ENCODE results near the gene ARHGEF4.
A peak's percentile ranks its signal among the peaks of the same experiment; 100 is the strongest.
"Not testable (repeated sequence)": the region's sequence is repeated elsewhere in the genome, so short reads cannot be mapped to it uniquely, and the experiment has no call there.

The ARHGEF4 gene

DNA sequence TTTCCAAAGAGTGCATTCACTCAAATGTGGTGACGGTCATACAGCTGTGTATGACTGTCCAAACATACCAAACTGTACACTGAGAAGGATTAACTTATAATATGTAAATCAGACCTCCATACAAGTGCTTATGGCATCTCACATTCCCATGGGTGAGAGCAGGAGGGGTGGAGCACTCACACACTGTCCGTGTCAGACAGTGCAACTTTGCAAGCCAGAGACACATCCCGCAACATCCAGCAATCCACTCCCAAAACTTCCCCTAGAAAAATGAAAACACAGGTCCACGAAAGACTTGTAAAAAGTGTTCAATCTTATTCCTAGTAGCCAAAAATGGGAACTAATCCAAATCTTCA lies 220.2 kb downstream of the ARHGEF4 start:
- no peak for DNase-seq

DNA sequence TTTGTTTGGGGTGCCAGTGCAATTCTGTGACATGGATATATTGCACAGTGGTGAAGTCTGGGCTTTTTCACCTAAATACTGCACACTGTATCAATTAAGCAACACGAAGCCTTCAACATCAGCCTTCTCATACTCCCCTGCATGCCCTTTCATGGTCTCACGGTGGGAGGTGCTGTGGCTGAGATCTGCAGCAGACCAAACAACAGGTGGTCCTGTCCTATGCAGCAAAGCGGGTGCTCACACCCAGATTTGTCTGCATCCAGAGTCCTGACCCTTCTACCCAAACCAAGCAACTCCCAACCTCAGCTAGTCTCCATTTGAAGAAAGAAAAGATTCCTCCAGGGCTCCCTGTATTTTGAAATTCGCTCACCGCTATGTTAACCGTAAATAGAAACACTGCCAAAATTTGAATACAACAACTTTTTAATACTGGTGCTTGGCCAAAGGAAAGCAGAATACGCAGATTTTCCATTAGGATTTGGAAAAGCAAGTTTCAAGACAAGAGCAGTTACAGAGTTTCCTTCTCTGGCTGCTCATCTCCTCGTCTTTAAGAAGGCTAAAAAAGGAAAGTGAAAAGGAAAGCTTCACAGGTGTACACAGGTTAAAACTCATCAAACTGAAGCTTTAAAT lies 221.6 kb downstream of the ARHGEF4 start:
- no peak for DNase-seq

DNA sequence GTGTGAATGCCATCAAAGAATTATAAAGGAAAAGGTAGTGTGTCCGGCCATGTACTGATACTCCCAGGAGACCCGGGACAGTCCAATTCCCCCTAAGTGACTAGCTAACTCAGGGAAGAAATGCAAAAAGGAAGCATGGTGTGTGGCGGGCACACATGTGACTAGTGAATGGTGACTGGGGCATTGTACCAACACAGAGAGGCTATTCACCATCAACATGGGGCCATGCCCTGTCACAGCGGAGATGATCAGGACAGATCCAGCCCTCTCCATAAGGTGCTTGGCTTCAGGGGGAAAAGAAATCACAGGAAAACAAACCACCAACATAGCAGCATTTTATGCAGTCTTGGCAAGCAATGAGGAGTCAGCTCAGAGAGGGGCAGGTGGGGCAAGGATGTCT lies 222.2 kb downstream of the ARHGEF4 start:
- no peak for DNase-seq

DNA sequence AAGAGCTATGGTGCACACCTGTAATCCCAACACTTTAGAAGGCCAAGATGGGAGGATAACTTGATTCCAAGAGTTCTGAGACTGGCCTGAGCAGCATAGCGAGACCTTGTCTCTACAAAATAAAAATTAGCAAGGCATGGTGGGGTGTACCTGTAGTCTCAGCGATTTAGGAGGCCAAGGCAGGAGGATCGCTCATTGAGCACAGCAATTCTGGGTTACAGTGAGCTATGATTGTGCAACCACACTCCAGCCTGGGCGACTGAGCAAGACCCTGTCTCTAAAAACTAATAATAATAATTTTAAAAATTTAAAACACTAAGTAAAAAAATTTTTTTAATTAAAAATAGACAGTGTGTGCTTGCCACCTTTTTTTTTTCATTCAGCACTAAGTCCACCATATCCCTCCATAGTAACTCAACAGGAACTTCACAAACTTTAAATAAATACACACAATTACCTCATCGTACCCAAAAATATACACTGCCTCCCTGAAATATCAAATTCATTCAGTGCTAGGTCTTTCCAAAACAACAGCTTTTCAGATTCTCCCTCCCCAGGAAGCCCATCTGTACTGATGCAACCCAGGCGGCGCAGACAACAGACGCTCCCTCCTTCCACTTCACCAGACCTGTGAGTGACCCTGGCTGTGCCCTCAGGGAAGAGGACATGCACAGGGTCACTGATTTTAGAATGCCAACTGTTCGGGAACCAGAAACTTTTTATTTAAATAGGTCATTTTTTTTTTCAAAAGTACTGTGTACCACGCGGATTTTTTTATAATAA lies 227.0 kb downstream of the ARHGEF4 start:
- DNase-seq, result no peak

DNA sequence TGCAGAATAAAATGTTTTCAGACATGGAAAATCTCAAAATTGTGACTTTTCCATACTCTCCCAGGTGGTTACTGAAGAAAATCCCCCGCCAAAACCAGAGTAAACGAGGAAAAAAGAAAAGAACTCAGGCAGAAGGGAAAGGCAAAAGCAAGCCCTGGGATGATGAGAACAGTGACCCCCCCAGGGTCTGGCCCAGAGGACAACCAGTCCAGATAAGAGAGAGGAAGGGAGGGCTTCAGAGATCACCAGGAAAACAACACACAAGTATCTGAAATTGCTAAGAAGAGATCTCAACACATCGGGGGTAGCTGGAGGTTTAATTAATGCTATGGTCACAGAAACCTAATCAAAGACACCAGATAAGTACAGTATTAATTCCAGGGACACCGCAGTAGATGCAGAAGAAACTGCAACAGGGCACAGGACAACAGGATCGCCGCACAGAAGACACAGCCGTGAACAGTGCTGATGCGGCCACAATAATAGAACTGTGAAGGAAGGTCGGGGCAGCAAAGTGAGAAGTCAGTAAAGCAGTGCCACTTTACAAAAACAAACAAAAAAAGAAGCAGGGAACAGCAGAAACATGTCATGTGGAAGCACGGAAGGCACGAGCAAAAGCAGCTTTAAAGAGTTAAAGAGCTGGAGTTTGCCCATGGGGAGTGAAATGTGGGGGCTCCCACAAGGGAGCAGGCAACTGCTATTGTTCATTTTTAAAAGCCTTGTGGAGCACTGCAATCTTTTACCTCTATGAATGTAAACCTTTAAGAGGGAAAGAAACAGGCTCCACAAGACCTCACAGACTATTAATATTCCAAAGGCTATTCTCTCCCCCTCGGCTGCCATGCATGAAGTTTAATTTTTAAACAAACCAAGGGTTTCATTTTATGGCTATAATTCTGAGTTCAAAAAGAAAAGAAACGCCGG lies 228.1 kb downstream of the ARHGEF4 start:
- no peak for DNase-seq

DNA sequence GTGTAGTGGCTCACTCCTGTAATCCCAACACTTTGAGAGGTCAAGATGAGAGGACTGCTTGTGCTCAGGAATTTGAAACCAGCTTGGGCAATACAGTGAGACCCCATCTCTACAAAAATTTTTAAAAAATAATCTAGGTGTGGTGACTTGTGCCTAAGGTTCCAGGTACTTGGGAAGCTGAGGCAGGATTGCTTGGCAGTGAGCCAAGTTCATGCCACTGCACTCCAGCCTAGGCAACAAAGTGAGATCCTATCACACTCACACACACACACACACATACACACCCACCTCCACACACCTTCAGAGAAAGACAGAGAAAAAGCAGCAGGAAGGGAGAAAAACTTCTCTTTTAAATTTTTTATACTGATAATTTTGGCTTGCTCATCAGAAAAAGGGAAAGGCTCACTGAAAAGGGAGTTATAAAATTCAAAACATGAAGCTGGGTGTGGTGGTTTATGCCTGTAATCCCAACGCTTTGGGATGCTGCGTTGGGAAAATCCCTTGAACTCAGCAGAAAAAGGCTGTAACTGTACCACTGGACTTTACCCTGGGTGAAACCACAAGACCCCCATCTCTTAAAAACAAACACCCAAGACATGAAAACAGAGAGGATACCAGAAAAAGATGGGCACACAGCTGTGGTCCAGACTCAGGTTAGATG lies 230.9 kb downstream of the ARHGEF4 start:
- no peak for DNase-seq

DNA sequence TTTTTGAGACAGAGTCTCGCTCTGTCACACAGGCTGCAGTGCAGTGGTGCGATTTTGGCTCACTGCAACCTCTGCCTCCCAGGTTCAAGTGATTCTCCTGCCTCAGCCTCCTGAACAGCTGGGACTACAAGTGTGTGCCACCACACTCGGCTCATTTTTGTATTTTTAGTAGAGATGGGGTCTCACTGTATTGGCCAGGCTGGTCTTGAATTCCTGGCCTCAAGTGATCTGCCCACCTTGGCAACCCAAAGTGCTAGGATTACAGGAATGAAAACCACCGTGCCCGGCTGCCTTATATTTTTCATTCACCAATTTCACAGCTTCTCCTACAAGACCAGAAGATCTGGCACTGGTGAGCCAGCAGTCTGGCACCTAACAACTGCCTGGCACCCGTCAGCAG lies 231.5 kb downstream of the ARHGEF4 start:
- DNase-seq, result not testable (repeated sequence)

DNA sequence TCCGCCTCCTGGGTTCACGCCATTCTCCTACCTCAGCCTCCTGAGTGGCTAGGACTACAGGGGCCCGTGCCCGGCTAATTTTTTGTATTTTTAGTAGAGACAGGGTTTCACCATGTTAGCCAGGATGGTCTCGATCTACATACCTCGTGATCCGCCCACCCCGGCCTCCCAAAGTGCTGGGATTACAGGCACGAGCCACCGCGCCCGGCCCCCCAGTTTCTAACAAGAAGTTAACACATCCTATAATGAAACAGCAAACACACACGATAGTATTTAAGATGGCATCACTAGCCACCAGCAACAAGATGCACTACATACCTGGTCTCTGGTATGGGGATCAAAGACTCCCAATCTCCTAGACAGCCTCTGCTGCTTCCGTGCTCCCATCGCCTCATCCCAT lies 238.9 kb downstream of the ARHGEF4 start:
- DNase-seq, result not testable (repeated sequence)

DNA sequence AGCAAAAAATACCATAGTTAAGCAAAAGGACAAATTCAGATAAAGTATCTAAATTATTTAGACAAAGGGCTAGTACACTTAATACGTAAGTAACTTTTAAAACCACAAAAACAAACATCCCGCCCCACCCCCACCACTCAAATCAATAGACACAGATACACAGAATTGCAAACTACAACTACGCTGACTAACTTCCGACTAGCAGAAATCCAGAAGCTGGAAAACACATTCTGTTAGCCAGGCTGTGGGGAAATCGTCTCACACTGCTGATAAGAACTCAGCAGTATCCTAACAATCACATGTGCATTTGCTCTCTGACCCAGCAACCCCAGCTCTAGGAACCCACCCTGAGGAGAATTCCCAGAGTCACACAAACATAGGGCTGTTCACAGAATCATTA lies 240.0 kb downstream of the ARHGEF4 start:
- DNase-seq, result no peak

DNA sequence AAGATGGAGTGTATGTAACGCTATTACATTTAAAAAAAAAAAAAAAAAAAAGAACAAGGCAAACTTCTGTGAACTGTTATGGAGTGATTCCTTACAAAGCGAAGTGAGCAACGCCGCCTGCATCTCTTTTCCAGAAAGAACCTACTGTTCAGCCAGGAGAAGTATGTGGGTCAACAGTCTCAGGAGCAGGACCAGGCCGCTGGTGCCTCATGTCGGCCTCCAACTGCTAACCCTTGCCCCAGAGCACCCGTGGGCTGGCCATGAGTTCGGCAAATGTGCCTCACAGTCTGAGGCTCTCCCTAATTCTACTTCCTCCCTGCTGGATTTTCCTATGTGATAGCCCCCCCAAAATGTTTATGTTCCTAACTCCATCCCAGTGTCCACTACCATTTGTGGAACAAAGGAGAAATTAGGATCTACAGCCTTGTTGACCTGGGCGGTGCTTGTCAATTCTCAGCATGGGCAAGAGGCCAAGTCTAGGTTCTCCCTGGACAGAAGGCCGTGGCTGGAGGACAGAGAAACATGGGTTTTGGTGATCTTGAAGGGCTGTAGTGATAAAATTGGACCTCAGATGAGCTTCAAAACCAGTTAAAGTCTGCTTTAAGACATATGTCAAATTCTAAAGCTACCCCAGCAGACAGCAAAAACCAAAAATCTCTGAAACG lies 240.6 kb downstream of the ARHGEF4 start:
- no peak for DNase-seq

DNA sequence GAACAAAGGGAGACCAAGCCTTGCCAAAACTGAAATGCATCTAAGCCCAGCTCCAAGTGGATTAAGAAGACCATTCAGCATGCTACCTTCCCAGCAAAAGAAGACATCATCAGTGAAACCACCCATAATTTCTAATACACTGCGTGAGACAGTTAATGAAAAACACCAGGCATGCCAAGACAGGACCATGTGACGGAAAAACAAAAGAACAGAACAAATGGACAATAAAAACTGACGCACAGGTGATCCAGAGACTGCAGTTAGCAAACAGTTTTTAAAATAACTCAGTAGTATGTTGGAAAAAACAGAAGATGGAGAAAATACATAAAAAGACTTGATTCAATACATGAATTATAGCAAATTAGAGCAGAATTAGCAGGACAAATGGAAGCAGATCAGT lies 241.3 kb downstream of the ARHGEF4 start:
- DNase-seq, result no peak

DNA sequence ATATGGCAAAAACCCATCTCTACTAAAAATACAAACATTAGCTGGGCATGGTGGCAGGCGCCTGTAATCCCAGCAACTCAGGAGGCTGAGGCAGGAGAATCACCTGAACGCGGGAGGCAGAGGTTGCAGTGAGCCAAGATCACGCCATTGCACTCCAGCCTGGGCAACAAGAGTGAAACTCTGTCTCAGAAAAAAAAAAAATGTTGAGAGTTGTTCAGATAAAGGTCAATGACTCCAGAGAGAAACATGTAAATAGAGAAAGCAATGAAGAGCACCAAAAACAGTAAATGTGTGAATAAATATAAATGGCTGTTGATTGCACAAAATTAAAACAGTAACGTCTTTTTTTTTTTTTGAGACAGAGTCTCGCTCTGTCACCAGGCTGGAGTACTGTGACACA lies 243.2 kb downstream of the ARHGEF4 start:
- DNase-seq, result not testable (repeated sequence)

DNA sequence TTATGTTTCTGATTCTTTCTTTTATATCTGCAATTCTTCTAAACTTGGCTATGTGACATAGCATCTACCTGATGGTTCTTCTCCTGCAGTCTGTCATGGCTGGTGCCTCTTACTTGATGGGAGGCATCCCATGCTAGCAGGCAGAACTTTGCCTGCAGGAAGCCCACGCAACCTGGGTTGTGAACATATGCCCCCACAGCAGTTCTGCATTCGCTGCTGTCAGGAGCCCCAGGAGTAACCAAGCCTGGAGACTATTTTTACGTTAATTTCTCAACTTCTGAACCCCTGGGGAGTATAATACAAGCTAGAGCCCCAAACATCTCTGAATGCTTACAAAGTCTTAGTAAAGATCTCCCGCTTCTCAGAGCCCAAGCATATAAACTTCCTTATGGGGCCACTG lies 244.5 kb downstream of the ARHGEF4 start:
- DNase-seq, result no peak

DNA sequence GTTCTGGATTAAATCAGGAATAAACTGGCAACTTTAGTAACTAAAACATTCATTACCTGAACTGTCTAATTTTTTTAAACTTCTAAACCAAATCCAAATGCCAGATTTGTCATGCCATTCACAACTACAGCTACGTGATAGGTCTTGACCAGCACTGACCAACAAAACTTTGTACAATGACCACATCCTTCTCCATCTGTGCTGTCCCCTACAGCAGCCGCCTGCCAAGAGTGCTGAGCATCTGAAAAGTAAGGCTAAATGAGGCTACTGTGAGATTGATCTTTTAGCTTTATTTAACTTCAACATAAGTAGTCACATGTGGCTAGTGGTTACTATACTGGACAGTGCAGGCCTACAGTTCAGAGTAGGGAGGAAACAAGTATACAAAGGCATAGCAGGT lies 248.9 kb downstream of the ARHGEF4 start:
- no peak for DNase-seq

DNA sequence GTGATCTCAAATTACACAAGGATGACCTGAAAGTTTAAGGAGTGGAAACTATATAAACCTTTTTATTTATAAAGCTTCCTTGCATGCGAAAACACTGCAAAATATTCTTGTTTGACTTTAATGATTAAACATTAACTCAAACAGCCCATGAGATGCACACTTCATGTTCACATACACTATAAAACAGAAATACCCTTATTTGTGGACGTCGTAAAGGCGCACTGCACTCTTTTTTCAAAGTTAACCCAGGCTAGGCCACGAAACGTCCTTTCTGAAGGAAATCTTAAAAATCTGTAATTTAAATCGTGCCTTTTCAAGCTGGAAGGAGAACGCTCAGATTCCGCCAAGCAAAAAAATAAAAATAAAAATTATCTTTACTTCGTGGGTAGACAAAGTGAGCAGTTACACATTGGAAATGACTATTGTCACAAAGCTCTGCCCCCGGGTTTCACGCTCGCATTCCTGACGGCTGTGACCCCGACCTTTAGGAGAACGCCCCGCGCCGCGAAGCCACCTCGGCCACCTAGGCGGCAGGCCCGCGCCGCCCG lies 255.8 kb downstream of the ARHGEF4 start:
- DNase-seq, result peak; percentile 25

DNA sequence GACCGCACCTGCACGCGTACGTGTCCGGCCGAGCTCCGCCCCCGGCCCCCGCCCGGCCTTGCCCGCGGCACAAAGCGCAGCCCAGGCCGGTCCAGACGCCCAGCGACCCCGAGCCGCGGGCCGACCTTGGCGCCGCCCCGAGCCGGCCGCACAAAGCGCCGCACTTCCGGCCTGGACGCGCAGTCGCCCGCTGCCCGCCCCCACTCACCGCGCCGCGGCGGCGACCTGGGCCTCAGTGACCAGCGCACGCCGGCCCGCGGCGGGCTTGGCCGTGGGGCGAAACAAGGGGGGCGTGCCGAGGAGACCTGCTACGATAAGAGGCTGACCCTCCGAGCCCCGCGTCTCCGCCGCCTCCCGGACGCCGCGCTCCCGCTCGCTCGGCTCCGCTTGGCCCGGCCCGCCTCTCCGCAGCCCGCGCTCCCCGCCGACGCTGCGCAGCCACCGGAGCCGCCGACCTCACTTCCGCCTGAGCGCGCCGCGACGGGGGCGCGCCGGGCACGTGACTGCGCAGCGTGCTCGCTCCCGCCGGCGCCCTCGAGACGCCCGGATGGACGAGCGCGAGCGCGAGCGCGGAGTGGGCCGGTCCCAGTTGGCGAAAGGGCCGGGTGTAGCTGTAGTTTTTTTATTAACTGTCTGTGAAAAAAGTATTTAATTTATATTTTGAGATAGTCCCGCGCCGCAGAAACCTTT lies 256.4 kb downstream of the ARHGEF4 start, which contains the start of gene FAM168B:
TSS of gene FAM168B (minus strand) at position 455 of the 690 bp plus-strand sequence. CDS start 10,814 bp downstream, outside the sequence.
- DNase-seq, result peak; percentile 80

DNA sequence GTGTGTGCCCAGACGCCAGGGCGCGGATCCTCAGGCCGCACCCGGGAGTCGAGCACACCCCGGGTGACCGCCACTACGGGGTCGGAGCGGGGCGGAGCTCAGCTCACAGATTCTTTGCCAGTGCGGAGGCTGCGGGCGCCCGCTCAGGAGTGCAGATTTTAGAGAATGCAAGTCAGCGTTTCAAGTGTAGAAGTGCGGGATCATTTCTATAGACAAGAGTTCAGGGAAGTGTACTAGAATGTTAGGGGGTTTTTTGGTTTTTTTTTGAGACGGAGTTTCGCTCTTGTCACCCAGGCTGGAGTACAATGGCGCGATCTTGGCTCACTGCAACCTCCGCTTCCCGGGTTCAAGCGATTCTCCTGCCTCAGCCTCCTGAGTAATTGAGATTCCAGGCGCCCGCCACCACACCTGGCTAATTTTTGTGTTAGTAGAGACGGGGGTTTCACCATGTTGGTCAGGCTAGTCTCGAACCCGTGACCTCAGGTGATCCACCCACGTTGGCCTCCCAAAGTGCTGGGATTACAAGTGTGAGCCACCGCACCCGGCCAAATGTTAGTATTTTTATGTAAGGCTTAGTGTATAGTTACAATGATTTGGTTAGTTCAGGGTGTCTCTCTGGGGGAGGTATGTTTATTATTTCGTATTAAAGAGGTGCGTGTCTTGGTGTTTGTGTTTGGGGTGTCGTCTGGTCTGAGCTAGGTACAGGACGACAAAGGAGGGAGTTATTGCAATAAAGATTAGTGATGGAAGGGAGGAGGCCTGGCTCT lies 257.2 kb downstream of the ARHGEF4 start:
- peak; percentile 66 for DNase-seq

DNA sequence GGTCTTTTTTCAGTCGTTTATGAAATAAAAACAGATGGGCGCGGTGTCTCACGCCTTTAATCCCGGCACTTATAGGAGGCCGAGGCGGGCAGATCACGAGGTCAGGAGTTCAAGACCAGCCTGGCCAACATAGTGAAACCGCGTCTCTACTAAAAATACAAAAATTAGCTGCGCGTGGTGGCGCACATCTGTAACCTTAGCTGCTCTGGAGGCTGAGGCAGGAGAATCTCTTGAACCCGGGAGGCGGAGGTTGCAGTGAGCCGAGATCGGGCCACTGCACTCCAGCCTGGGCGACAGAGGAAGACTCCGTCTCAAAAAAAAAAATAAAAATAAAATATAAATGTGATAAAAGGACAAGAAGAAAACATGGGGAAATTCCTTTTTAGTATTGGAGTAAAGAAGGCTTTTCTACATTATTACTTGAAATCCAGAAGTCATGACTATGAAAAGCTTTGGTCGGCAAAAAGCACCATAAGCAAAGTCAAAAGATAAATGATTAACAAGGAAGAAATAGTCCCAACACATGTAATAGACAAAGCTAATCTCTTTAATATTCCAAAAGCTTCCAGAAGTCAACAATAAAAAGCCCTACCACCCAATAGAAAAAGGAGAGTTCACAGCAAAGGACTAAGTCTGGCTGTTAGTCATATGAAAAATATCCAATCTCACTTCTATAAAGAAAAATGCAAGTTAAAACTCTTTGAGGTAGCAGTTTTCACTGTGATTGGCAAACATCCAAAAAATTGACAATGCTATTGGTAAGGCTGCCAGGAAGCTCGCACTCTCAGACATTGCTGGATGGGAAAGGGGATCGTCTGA lies 258.0 kb downstream of the ARHGEF4 start:
- DNase-seq, result no peak

Measured in effector CD4-positive, alpha-beta T cell (primary cell).